Glutamatergic neuron (in vitro differentiated cells): ENCODE data around the gene GBA3. TPM values are rescaled to one million over a fixed set of nuclear protein-coding genes. Genes with fewer than 3 reads are reported as not detected.

Experiments used
- DNase-seq: peaks from one replicate; pipeline ENCODE4 v3.0.0; 2022
- H3K27ac Mint-ChIP-seq: one replicate; pipeline ENCODE4 v1.8.0; 2020; ENCODE audit warnings: mild to moderate bottlenecking, mixed read lengths, inconsistent platforms; ENCODE audit not compliant: unreplicated experiment
- H3K27me3 Mint-ChIP-seq: one replicate; pipeline ENCODE4 v1.8.0; 2020; ENCODE audit warnings: mild to moderate bottlenecking, moderate library complexity, mixed read lengths, inconsistent platforms; ENCODE audit not compliant: unreplicated experiment
- H3K36me3 Mint-ChIP-seq: one replicate; pipeline ENCODE4 v1.8.0; 2020; ENCODE audit warnings: mild to moderate bottlenecking, mixed read lengths, inconsistent platforms; ENCODE audit not compliant: unreplicated experiment
- H3K4me1 Mint-ChIP-seq: one replicate; pipeline ENCODE4 v1.8.0; 2020; ENCODE audit warnings: mild to moderate bottlenecking, low read depth, mixed read lengths, inconsistent platforms; ENCODE audit not compliant: unreplicated experiment
- H3K4me3 Mint-ChIP-seq: one replicate; pipeline ENCODE4 v1.8.0; 2020; ENCODE audit warnings: mild to moderate bottlenecking, mixed read lengths, inconsistent platforms; ENCODE audit not compliant: unreplicated experiment
- H3K9me3 Mint-ChIP-seq: one replicate; pipeline ENCODE4 v1.8.0; 2020; ENCODE audit warnings: mild to moderate bottlenecking, moderate library complexity, mixed read lengths, inconsistent platforms; ENCODE audit not compliant: unreplicated experiment
- CTCF ChIP-seq: fragments of 200-600 bp; sonication (generic); IDR thresholded peaks from one replicate; pipeline ENCODE4 v1.5.0; 2021; ENCODE audit not compliant: partially characterized antibody, unreplicated experiment
- total RNA-seq: library from RNA; stranded (reverse); fragmentation: NEBNext Ultra II Directional; extraction: Animal tissue kit (Norgen Biotek cat#: 25700); gene quantifications from one replicate; pipeline ENCODE4 v1.2.1, GENCODE V29; 2021; ENCODE audit not compliant: unreplicated experiment

The GBA3 gene
- total RNA-seq, 1 donor from 2014 or later, result 0.32 TPM

- no peak for DNase-seq
- Mint-ChIP-seq H3K36me3 (no peaks in the 10 kb centered on the region), H3K9me3 (peaks cover 3% of the 10 kb centered on the region), H3K27me3 (no peaks in the 10 kb centered on the region), H3K4me1 (no peaks in the 10 kb centered on the region), H3K4me3 (no peak overlapping the region), H3K27ac (no peak overlapping the region)
- TF ChIP-seq CTCF, result no peak
These were observed 15.0 kb upstream of the GBA3 start for GRCh38 chr4:22677780-22678179.

GRCh38 chr4:22678940-22679854, 13.5 kb upstream of the GBA3 start:
- no peak for DNase-seq
- H3K36me3 Mint-ChIP-seq, result no peaks in the 10 kb centered on the region
- H3K27me3 Mint-ChIP-seq, result no peaks in the 10 kb centered on the region
- no peak overlapping the region for H3K27ac Mint-ChIP-seq
- TF ChIP-seq CTCF, result no peak
- H3K4me3 Mint-ChIP-seq, result no peak overlapping the region
- H3K4me1 Mint-ChIP-seq, result no peaks in the 10 kb centered on the region
- H3K9me3 Mint-ChIP-seq, result peaks cover 3% of the 10 kb centered on the region

- Mint-ChIP-seq H3K4me1 (no peaks in the 10 kb centered on the region), H3K27ac (no peak overlapping the region)
- no peak for TF ChIP-seq CTCF
These were observed 12.6 kb upstream of the GBA3 start for GRCh38 chr4:22680065-22680642.

GRCh38 chr4:22683726-22684125, 9.0 kb upstream of the GBA3 start:
- DNase-seq, result no peak
- no peaks in the 10 kb centered on the region for H3K4me1 Mint-ChIP-seq
- no peaks in the 10 kb centered on the region for H3K36me3 Mint-ChIP-seq
- H3K27me3 Mint-ChIP-seq, result no peaks in the 10 kb centered on the region
- TF ChIP-seq CTCF, result no peak
- peaks cover 1% of the 10 kb centered on the region for H3K9me3 Mint-ChIP-seq
- no peak overlapping the region for H3K4me3 Mint-ChIP-seq
- H3K27ac Mint-ChIP-seq, result no peak overlapping the region

More at GRCh38 chr4:22680065-22680642, 12.6 kb upstream of the GBA3 start:
- H3K36me3 Mint-ChIP-seq, result no peaks in the 10 kb centered on the region
- H3K9me3 Mint-ChIP-seq, result peaks cover 2% of the 10 kb centered on the region
- no peaks in the 10 kb centered on the region for H3K27me3 Mint-ChIP-seq
- no peak overlapping the region for H3K4me3 Mint-ChIP-seq
- no peak for DNase-seq

GRCh38 chr4:22686141-22686540, 6.6 kb upstream of the GBA3 start:
- no peaks in the 10 kb centered on the region for H3K4me1 Mint-ChIP-seq
- H3K4me3 Mint-ChIP-seq, result no peak overlapping the region
- no peaks in the 10 kb centered on the region for H3K36me3 Mint-ChIP-seq
- H3K27me3 Mint-ChIP-seq, result peaks cover 2% of the 10 kb centered on the region
- H3K27ac Mint-ChIP-seq, result no peak overlapping the region
- no peak for DNase-seq
- H3K9me3 Mint-ChIP-seq, result no peaks in the 10 kb centered on the region
- no peak for TF ChIP-seq CTCF
